ENCODE data around the gene PPP4R3A. TPM values are rescaled to one million over a fixed set of nuclear protein-coding genes. Genes with fewer than 3 reads are reported as not detected.
"Not testable (repeated sequence)": the region's sequence is repeated elsewhere in the genome, so short reads cannot be mapped to it uniquely, and the experiment has no call there.

The PPP4R3A gene
- total RNA-seq, 1 donor from 2014 or later: 57.7 TPM

GRCh38 chr14:91439345-91439744 lies 70.8 kb downstream of the PPP4R3A start:
- Mint-ChIP-seq H3K4me1 (ENCODE audit: low read depth) (no peaks in the 10 kb centered on the region), H3K4me3 (ENCODE audit: unreplicated experiment) (no peak overlapping the region), H3K27ac (ENCODE audit: unreplicated experiment) (no peak overlapping the region), H3K27me3 (ENCODE audit: low read depth) (peaks cover 25% of the 10 kb centered on the region), H3K36me3 (ENCODE audit: low read depth) (peaks cover 3% of the 10 kb centered on the region), H3K9me3 (ENCODE audit: low read depth) (peaks cover 6% of the 10 kb centered on the region)
- no peak for DNase-seq (ENCODE audit: low spot score)
- no peak for TF ChIP-seq CTCF (IDR thresholded peaks at IDR 0.05)

GRCh38 chr14:91438845-91439244 lies 71.3 kb downstream of the PPP4R3A start:
- no peak overlapping the region for H3K4me3 Mint-ChIP-seq (ENCODE audit: unreplicated experiment)
- peaks cover under 1% of the 10 kb centered on the region for H3K36me3 Mint-ChIP-seq (ENCODE audit: low read depth)
- peaks cover 6% of the 10 kb centered on the region for H3K9me3 Mint-ChIP-seq (ENCODE audit: low read depth)
- H3K27ac Mint-ChIP-seq (ENCODE audit: unreplicated experiment): no peak overlapping the region
- H3K4me1 Mint-ChIP-seq (ENCODE audit: low read depth): no peaks in the 10 kb centered on the region
- TF ChIP-seq CTCF (IDR thresholded peaks at IDR 0.05): no peak
- peaks cover 20% of the 10 kb centered on the region for H3K27me3 Mint-ChIP-seq (ENCODE audit: low read depth)
- DNase-seq (ENCODE audit: low spot score): no peak

- not testable (repeated sequence) for DNase-seq (ENCODE audit: low spot score); H3K4me3 Mint-ChIP-seq (ENCODE audit: unreplicated experiment); H3K27ac Mint-ChIP-seq (ENCODE audit: unreplicated experiment); H3K36me3 Mint-ChIP-seq (ENCODE audit: low read depth); H3K9me3 Mint-ChIP-seq (ENCODE audit: low read depth); H3K27me3 Mint-ChIP-seq (ENCODE audit: low read depth); H3K4me1 Mint-ChIP-seq (ENCODE audit: low read depth)
Measured at GRCh38 chr14:91436266-91436665, 73.8 kb downstream of the PPP4R3A start.

GRCh38 chr14:91429385-91429784 lies 80.7 kb downstream of the PPP4R3A start:
- H3K9me3 Mint-ChIP-seq (ENCODE audit: low read depth): no peaks in the 10 kb centered on the region
- H3K4me1 Mint-ChIP-seq (ENCODE audit: low read depth): no peaks in the 10 kb centered on the region
- H3K4me3 Mint-ChIP-seq (ENCODE audit: unreplicated experiment): no peak overlapping the region

GRCh38 chr14:91428931-91429330 lies 81.2 kb downstream of the PPP4R3A start:
- DNase-seq (ENCODE audit: low spot score); H3K27me3 Mint-ChIP-seq (ENCODE audit: low read depth); H3K4me3 Mint-ChIP-seq (ENCODE audit: unreplicated experiment); H3K36me3 Mint-ChIP-seq (ENCODE audit: low read depth); H3K27ac Mint-ChIP-seq (ENCODE audit: unreplicated experiment); H3K4me1 Mint-ChIP-seq (ENCODE audit: low read depth); H3K9me3 Mint-ChIP-seq (ENCODE audit: low read depth): not testable (repeated sequence)

More at GRCh38 chr14:91429385-91429784, 80.7 kb downstream of the PPP4R3A start:
- no peak for TF ChIP-seq CTCF (IDR thresholded peaks at IDR 0.05)
- Mint-ChIP-seq H3K27ac (ENCODE audit: unreplicated experiment) (no peak overlapping the region), H3K36me3 (ENCODE audit: low read depth) (no peaks in the 10 kb centered on the region), H3K27me3 (ENCODE audit: low read depth) (no peaks in the 10 kb centered on the region)
- no peak for DNase-seq (ENCODE audit: low spot score)

- not testable (repeated sequence) for H3K9me3 Mint-ChIP-seq (ENCODE audit: low read depth); H3K4me1 Mint-ChIP-seq (ENCODE audit: low read depth); H3K36me3 Mint-ChIP-seq (ENCODE audit: low read depth); DNase-seq (ENCODE audit: low spot score); H3K4me3 Mint-ChIP-seq (ENCODE audit: unreplicated experiment); H3K27ac Mint-ChIP-seq (ENCODE audit: unreplicated experiment); H3K27me3 Mint-ChIP-seq (ENCODE audit: low read depth)
Measured at GRCh38 chr14:91425531-91425944, 84.6 kb downstream of the PPP4R3A start.

GRCh38 chr14:91424813-91425530 lies 85.1 kb downstream of the PPP4R3A start:
- H3K4me3 Mint-ChIP-seq (ENCODE audit: unreplicated experiment): no peak overlapping the region
- no peak for TF ChIP-seq CTCF (IDR thresholded peaks at IDR 0.05)
- no peaks in the 10 kb centered on the region for H3K27me3 Mint-ChIP-seq (ENCODE audit: low read depth)
- no peaks in the 10 kb centered on the region for H3K36me3 Mint-ChIP-seq (ENCODE audit: low read depth)
- no peaks in the 10 kb centered on the region for H3K9me3 Mint-ChIP-seq (ENCODE audit: low read depth)
- no peak for DNase-seq (ENCODE audit: low spot score)
- no peaks in the 10 kb centered on the region for H3K4me1 Mint-ChIP-seq (ENCODE audit: low read depth)
- no peak overlapping the region for H3K27ac Mint-ChIP-seq (ENCODE audit: unreplicated experiment)

Measured in chondrocyte (in vitro differentiated cells).